GM18861 (cell line): ENCODE data around the gene PVALB.

Source experiments
- ATAC-seq: cut with Tn5 transposase; IDR thresholded peaks from one replicate; pipeline ENCODE4 v1.9.1; 2021; ENCODE audit not compliant: unreplicated experiment

Gene PVALB

GRCh38 chr22:36815558-36816338 lies 1.1 kb downstream of the PVALB start:
- no peak for ATAC-seq

DNA sequence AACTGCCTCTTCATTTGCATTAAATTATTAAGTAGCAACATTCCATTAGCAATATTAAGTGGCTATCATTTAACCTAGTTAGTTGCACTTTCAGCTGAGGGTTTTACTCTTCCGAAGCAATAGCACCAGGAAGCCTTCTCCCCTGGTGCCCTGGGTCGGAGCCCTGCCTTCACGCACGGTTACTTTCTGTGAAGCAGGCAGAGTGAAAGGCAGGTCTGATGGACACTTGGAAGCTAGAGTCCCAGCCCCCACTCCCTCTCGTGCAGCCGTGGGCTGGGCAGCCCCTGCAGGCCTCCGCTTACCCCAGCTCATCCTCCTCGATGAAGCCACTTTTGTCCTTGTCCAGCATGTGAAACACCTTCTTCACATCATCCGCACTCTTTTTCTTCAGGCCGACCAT lies 2.0 kb downstream of the PVALB start:
- no peak for ATAC-seq

DNA sequence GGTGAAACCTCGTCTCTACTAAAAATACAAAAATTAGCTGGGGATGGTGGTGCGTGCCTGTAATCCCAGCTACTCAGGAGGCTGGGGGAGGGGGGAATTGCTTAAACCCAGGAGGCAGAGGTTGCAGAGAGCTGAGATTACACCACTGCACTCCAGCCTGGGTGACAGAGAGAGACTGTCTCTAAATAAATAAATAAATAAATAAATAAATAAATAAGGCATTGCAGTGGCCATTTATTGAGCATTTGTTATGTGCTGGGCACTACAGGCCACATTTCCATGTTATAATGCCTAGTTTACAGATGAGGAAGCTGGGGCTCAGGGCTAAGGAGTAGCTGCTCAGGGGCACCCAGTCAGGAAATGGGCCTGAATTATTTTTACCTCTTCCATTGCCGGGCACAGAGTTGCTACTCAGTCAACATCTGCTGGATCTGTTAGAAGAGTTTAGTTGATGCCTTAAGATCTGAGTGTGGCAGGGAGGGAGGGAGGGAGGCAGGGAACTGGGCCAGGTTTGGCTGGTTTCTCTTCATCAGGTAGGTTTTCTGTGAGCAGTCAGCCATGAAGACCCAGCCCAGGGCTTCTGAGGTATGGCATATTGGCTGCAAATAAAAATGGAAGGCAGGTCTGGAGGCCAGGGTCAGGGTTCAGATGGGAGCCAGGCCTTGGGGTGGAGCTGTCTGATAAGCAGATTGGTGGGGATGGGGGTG lies 5.6 kb downstream of the PVALB start:
- no peak for ATAC-seq

DNA sequence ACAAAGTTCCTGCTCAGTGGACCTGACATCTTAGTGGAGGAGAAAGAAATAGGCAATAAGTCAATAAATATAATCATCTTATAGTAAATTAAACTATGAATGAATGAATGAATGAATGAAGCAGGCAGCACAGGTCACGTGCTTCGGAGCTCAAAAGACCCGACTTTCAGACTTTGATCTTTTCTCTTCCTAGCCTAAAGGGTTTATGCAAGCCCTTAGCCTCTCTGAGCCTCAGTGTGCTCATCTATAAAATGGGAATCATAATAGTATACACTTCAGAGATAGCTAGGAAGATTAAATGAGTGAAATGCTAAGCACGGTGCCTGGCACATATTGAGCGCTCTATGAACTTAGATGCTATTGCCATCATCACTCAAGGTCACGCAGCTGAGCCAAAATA lies 7.5 kb downstream of the PVALB start:
- ATAC-seq = no peak

DNA sequence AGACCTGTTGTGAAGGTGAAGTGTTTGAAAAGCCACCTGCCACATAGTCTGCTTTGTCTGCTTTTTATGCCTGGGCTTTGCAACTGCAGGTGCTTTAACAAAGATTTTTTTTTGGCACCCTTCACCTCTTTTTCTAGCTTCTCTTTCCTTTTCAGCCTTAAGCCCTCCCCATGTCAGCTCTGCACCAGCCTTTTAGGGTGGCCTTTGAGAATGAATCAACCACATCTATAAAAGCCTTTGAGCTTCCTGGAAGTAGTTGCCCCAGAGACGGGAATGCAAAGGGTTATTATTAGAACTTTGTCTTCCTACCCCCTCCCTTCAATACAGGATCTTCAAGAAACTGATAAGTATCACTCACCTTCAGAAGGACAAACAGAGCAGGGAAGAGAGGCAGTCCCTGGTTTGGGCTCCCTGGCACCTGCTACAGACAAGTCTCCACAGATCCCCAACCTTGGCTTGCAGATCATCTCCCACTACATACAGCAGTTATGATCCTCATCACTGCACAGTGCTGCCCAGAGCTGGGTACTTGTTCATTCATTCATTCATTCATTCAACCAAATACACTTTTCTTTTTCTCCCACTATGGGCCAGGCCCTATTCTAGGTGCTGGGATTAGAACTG lies 8.0 kb downstream of the PVALB start:
- ATAC-seq = no peak

DNA sequence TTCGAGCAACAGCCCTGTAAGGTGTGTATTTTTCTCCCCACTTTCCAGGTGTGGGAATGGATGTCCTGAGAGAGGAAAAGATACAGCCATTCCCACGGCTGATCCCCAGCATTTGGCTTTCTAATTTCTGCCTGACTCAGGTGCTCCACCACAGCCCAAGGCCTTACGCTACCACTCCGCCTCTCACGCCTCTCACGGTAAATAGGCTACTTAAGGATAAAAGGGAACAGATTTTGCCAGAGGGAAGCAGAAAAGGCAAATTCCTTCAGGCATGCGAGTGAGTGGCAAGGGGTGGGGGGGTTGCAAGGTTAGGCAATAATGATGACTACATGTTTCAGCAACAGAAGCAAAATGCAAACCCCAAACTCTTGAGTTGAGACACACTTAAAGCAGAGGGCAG lies 9.2 kb downstream of the PVALB start:
- no peak for ATAC-seq

GRCh38 chr22:36806835-36807234 lies 10.0 kb downstream of the PVALB start:
- ATAC-seq = no peak

GRCh38 chr22:36803358-36803757 lies 13.5 kb downstream of the PVALB start:
- no peak for ATAC-seq

DNA sequence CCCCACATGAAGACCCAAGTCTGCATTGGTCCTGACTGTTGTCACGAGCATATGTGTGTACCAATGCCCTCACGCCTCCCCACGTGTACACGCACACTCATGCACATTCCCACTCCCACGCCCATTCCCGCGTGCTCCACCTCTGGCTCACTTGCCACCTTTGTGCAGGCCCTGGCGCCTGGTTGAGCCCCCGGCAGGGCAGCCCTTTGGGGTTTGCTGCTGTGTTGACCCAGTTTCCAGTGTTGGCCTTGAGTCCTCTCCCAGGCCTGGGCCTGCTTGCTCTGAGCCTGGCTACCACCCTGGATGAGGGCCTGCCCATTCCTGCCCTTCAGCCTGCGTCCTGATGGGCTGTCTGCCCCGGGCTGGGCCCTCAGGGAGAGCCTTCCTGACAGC lies 18.2 kb downstream of the PVALB start:
- no peak for ATAC-seq

- no peak for ATAC-seq
Observed at GRCh38 chr22:36797911-36798673, 18.7 kb downstream of the PVALB start.

GRCh38 chr22:36797374-36797773 lies 19.5 kb downstream of the PVALB start:
- no peak for ATAC-seq

GRCh38 chr22:36796552-36797175 lies 20.2 kb downstream of the PVALB start:
- no peak for ATAC-seq

DNA sequence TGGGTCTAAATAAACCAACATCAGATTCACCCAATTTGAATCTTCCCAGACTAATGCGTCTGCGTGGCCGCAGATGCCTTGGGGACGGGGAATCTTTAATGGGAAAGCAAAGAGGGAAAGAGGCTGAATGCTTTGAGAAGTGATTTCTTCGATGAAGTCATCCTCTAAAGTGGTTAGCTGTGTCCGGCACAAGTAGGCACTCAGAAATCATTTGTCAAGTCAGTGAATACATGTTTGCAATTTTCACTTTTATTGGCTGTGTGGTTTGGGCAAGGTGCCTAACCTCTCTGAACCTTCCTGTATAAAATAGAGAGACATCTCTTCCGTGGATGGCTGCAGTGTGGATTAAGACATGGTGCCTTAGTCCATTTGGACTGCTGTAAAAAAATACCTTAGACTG lies 21.2 kb downstream of the PVALB start:
- ATAC-seq = no peak

DNA sequence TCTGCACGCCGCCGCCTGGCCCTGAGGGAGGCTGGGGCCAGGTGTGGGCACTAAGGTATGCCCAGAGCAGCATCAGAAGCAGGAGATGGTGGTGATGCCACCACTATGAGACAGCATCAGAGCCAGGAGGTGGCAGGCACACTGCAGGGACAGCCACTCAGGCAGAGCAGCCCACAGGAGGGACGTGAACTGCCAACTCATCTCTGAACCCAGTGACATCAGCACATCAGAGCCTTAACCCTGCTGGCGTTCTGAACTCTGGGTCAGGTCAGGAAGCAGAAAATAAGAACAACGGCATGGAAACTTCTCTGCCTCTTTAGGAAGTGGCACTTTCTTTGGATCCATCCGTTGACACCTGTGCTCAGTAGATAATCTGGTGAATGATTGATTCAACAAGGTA lies 26.2 kb downstream of the PVALB start:
- ATAC-seq = peak; percentile 70

DNA sequence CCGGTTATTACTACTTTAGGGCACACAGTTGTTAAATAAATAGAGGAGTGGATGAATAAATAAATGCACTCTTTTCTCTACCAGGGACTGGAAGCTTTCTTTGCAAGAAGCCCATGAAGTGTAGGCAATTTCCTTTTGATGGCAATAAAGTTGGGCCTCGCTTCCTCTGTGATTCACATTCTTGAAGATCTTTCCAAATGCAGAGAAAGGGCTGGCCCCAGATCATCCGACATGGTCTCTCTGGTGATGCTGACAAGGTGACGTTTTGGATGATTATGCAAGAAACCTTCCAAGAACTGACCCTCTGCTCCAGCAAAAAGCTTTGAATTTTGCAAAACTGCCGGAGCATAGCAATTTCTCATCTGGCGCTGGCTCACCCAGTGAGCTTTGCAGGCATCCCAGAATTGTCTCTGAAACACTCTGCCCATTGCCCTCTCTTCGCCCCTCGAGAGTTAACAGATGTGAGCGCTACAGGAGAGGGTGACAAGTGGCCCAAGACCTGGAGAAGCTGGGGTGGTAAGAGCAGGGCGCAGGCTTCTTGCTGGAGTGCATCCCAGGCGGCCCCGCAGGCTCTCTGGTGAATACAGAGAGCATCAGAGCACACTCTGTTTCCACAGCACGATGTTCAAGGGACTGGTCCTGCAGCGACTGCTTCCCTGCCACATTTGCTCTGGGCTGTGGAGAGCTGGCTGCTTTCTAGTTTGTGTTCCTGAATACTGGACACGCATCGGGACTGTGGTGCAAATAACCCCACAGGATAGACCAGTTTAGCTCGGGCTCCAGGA lies 29.4 kb downstream of the PVALB start:
- no peak for ATAC-seq

- ATAC-seq = no peak
Observed at GRCh38 chr22:36783743-36784142, 33.1 kb downstream of the PVALB start.

GRCh38 chr22:36781656-36782627 lies 34.9 kb downstream of the PVALB start:
- ATAC-seq = peak; percentile 59

GRCh38 chr22:36778020-36778419 lies 38.8 kb downstream of the PVALB start:
- no peak for ATAC-seq

DNA sequence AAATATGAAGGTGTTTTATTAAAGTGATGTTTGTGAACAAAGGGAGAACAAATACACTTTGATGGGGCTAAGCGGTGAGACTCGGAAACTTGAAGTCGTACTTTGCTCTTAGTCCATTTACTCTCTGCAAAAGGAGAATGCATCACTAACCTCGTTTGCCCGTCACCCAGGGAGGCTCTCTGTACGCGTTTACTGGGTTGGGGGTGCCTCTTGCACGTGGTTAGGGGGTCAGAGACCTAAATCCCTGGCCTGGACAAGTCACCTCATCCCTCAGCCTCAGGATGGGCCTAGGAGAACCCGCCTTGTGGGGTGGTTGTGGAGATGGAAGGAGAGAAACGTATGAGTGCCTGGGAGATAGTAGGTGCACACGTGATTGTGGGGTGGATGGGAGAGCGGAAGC lies 40.1 kb downstream of the PVALB start:
- ATAC-seq = no peak
